NCI-H2196 (cell line): Measurements from ENCODE around the gene AKAIN1.

Experiments
- DNase-seq: peaks from one replicate; lab custom pipeline; 2025; ENCODE audit not compliant: unreplicated experiment; lab: John Stamatoyannopoulos, UW

The AKAIN1 gene

DNA sequence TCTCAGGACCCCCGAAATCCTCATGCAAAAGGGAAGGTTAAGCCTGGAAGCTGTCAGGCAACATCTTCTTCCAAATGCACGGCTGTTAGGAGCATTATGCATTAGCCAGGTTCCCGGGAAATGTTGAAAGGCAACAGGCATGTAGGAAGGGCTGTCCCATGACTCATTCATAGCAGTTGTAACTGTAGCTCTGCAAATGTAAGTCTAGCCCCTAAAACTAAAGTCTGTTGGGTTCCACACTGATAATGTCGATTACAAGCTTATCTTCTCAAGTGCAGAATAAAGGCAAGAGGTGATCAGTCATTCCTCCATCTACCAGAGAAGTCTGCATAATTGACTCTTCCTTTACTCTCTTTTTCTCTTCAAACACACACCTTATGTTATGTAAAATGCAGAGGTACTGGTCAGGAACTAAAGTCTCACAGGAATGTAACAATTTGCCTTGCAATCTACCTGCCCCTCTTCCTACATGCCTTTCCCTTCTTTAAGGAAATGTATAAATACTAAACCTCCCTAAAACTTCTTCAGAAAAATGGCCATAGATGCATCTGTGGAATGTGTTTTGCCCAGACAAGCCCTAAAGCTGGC, 99.8 kb downstream of the AKAIN1 start:
- no peak for DNase-seq

DNA sequence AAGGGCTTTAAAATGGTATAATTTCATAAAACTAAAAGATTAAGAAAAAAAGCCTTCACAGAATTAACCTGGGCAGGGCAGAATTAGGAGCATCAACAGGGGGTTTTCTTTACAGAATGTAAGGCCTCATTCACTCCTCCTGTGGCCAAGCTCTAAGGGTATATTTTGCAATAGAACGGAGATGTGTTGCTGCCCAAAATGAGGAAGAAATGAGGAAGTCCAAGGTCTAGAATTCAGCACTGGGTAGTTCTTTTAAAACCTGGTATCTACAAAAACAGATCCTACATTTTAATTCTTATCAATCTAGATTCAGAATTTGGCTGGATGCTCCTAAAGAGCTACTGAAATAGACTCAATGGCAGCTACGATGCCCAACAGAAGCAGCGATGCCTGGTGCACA, 101.8 kb downstream of the AKAIN1 start:
- no peak for DNase-seq

DNA sequence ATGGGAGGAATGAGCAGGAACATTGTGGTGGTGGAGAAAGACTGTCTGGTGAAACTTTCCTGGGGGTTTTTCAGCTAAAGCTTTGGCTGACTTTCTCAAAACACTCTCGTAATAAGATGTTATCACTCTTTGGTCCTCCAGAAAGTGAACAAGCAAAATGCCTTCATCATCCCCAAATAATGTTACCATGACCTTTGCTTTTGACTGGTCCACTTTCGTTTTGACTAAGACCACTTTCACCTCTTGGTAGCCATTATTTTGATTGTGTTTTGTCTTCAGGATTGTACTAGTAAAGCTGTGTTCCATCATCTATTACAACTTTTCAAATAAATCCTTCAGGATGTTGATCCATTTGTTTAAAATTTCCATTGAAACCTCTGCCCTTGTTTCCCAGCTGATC, 103.2 kb downstream of the AKAIN1 start:
- DNase-seq, result no peak
